Measurements from ENCODE around the gene CLN6. TPM values are rescaled to one million over a fixed set of nuclear protein-coding genes. Genes with fewer than 3 reads are reported as not detected.

The CLN6 gene
- total RNA-seq, 2 experiments from 2014 or later = 8.0 to 8.1 TPM

GRCh38 chr15:68258692-68259091 is 29.2 kb upstream of the CLN6 start:
- Mint-ChIP-seq H3K36me3 (ENCODE audit: low read depth) (no peaks in the 10 kb centered on the region), H3K9me3 (no peaks in the 10 kb centered on the region), H3K27me3 (peaks cover 11% of the 10 kb centered on the region), H3K4me1 (ENCODE audit: low read depth) (peaks cover 14% of the 10 kb centered on the region), H3K4me3 (peak overlapping the region; percentile 17), H3K27ac (peak overlapping the region; percentile 7)
- Histone ChIP-seq H3K4me1 (ENCODE audit: insufficient read depth, low read length) (peaks cover 12% of the 10 kb centered on the region), H3K36me3 (ENCODE audit: insufficient read depth, low read length) (no peaks in the 10 kb centered on the region), H3K4me3 (ENCODE audit: low read length) (no peak overlapping the region), H3K27me3 (ENCODE audit: control insufficient read depth in 1 of 2, insufficient read depth in 2 of 2, low read length in 2 of 2) (peaks cover 0 to 5% of the 10 kb centered on the region in 2 experiments), H3K27ac (ENCODE audit: low read depth in 1 of 2, low read length in 2 of 2) (no peak overlapping the region), H3K9me3 (ENCODE audit: control insufficient read depth in 1 of 2, insufficient read depth in 1 of 2, low read length in 2 of 2) (no peaks in the 10 kb centered on the region)
- intact Hi-C loops (cut with DNase I, micrococcal nuclease) = no loop called here
- peak in 8 of 14 experiments; percentile 4 to 52 (median 26) for DNase-seq
- ChIA-PET CTCF (interaction anchor here (1.4 kb wide), 1 partner anchor 8 kb away, joined by 3 read pairs; no protein-coding TSS in a partner anchor), POLR2A (interaction anchor here (0.6 to 2.7 kb wide), 3 partner anchors 19 to 214 kb away, joined by 3 to 26 read pairs (median 4); partner anchors contain the start of gene FEM1B)
- no peak for TF ChIP-seq CTCF (IDR thresholded peaks at IDR 0.05)
- ATAC-seq (ENCODE audit: poor library complexity) = peak; percentile 85

- H3K4me1 Mint-ChIP-seq (ENCODE audit: low read depth) = peaks cover 21% of the 10 kb centered on the region
- peak overlapping the region in 1 of 2 donors; percentile 24 for H3K27ac ChIP-seq (ENCODE audit: low read depth in 1 of 2, low read length in 2 of 2)
- no peaks in the 10 kb centered on the region for H3K9me3 ChIP-seq (ENCODE audit: control insufficient read depth in 1 of 2, insufficient read depth in 1 of 2, low read length in 2 of 2)
- H3K9me3 Mint-ChIP-seq = no peaks in the 10 kb centered on the region
- H3K27me3 ChIP-seq (ENCODE audit: control insufficient read depth in 1 of 2, insufficient read depth in 2 of 2, low read length in 2 of 2) = no peaks in the 10 kb centered on the region
- H3K27ac Mint-ChIP-seq = peak overlapping the region; percentile 73
- no peak for TF ChIP-seq CTCF (IDR thresholded peaks at IDR 0.05)
- H3K4me1 ChIP-seq (ENCODE audit: insufficient read depth, low read length) = peaks cover 12% of the 10 kb centered on the region
- H3K36me3 ChIP-seq (ENCODE audit: insufficient read depth, low read length) = no peaks in the 10 kb centered on the region
- CTCF ChIA-PET = no interaction called here
- intact Hi-C loops (cut with DNase I, micrococcal nuclease) = loop anchor here (2.0 kb wide), 1 partner anchor 20 kb away; the partner anchor contains the start of gene FEM1B (in 2 of the 2)
- peak overlapping the region; percentile 63 for H3K4me3 ChIP-seq (ENCODE audit: low read length)
- H3K4me3 Mint-ChIP-seq = peak overlapping the region; percentile 83
- DNase-seq (peak; percentile 43 to 85 (median 70)), ATAC-seq (ENCODE audit: poor library complexity) (peak; percentile 64)
- no peaks in the 10 kb centered on the region for H3K36me3 Mint-ChIP-seq (ENCODE audit: low read depth)
- H3K27me3 Mint-ChIP-seq = peaks cover under 1% of the 10 kb centered on the region
- POLR2A ChIA-PET = interaction anchor here (0.6 to 2.8 kb wide), 3 partner anchors 16 to 50 kb away, joined by 4 to 57 read pairs (median 5); partner anchors contain the start of gene FEM1B
Measured at GRCh38 chr15:68256675-68257450, 27.3 kb upstream of the CLN6 start.

GRCh38 chr15:68252925-68253534 is 23.5 kb upstream of the CLN6 start:
- Histone ChIP-seq H3K4me3 (ENCODE audit: low read length) (no peak overlapping the region), H3K27ac (ENCODE audit: low read depth in 1 of 2, low read length in 2 of 2) (no peak overlapping the region), H3K36me3 (ENCODE audit: insufficient read depth, low read length) (no peaks in the 10 kb centered on the region), H3K9me3 (ENCODE audit: control insufficient read depth in 1 of 2, insufficient read depth in 1 of 2, low read length in 2 of 2) (no peaks in the 10 kb centered on the region), H3K4me1 (ENCODE audit: insufficient read depth, low read length) (peaks cover 9% of the 10 kb centered on the region), H3K27me3 (ENCODE audit: control insufficient read depth in 1 of 2, insufficient read depth in 2 of 2, low read length in 2 of 2) (no peaks in the 10 kb centered on the region)
- Mint-ChIP-seq H3K27me3 (no peaks in the 10 kb centered on the region), H3K4me3 (peak overlapping the region; percentile 44), H3K4me1 (ENCODE audit: low read depth) (peaks cover 7% of the 10 kb centered on the region), H3K36me3 (ENCODE audit: low read depth) (no peaks in the 10 kb centered on the region), H3K27ac (no peak overlapping the region), H3K9me3 (no peaks in the 10 kb centered on the region)
- peak; percentile 89 for TF ChIP-seq CTCF (IDR thresholded peaks at IDR 0.05)
- DNase-seq (peak in 6 of 14 experiments; percentile 16 to 76 (median 60)), ATAC-seq (ENCODE audit: poor library complexity) (peak; percentile 75)
- intact Hi-C loops (cut with DNase I, micrococcal nuclease) = loop anchor here (1.0 to 5.0 kb wide), 6 partner anchors 53 to 422 kb away; no protein-coding TSS in a partner anchor
- POLR2A ChIA-PET = interaction anchor here (0.8 to 1.8 kb wide), 9 partner anchors 11 to 421 kb away, joined by 3 to 15 read pairs (median 4); partner anchors contain the start of genes CLN6 and FEM1B
- CTCF ChIA-PET = interaction anchor here (0.6 to 2.1 kb wide), 11 partner anchors 10 to 421 kb away, joined by 3 to 32 read pairs (median 3); partner anchors contain the start of gene FEM1B
